HL-60/S4 (cell line): ENCODE results near the gene EGLN3.
"Not testable (repeated sequence)": the region's sequence is repeated elsewhere in the genome, so short reads cannot be mapped to it uniquely, and the experiment has no call there.

Source experiments
- in situ Hi-C: fragments of 300-500 bp; cut with MboI; formaldehyde crosslinking; loops from 2 replicates; pipeline ENCODE4 v1.14.3; 2022; ENCODE audit warnings: low sequenced_read_pairs

EGLN3 gene

DNA sequence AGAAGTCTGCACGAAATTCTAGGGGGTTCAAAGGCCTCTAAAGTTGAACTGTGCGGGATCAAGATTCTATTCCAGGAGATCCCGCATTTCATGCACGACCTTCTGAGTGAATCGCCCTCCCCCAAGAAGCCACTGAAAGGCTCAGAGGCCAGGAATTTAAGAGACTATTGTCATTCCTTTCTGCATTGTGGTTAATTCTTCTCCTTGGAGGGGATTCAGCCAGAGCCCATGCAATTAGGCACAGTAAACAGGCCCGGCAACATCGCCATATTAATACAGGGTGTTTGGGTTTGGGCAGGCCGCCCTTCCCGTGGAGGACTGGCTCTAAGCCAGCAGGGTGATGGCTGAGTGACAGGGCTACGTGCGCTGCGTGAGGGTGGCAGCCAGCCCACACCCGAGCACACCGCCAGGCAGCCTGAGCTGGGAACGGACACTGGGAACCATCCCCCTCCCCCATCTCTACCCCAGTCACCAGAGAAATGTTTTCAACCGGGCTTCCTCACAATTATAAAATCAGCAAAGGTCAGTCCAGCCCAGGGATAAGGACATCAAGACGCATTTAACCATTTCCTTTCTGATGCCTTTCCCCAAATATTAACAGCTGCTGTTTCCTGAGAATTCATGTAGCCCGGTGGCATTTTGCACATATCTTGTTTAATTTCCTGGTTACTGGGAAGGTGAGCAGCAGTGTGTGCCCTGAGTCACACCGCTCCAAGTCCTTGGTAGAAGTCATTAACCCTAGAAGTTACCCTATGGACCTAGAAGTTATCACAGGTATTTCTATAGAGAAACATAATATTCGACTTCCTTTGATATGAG, 12.5 kb downstream of the EGLN3 start:
- in situ Hi-C loops, result no loop called here

DNA sequence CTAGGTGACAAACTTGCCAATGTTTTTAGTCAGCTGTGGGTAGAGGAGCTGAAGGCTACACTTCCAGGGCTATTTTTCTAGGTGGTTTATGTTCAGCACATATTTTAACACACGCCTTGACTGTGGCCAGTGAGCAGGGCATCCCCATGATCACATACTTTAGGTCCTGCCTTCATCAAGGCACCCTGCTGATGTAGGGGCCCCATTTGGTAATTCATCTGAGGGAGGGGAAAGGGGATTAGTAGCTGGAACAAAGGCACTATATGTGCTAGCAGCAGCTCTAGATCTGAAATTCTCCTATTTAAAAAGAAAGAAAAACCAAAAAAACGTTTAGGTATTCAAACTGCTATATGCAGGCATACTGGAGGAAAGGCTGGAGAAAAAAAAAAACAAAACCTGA, 14.5 kb downstream of the EGLN3 start:
- in situ Hi-C loops, result no loop called here

DNA sequence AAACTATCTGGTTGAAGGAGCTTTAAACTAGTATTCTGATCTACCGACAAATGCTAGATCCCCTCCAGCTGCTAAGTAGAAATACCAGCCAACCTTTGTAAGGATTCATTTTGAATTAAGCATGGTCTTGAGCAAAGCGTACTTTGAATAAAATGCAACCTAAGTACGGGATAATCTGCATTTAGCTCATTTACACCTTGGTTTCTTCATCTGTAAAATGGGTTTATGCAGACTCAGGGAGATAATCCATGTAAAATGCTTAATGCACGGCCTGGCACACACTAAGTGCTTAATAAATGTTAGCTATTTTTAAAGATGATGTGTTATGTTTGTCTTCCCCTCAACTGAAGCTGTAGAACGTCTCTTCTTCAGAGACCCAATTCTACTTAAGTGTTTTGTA, 15.9 kb downstream of the EGLN3 start:
- in situ Hi-C loops, result no loop called here

DNA sequence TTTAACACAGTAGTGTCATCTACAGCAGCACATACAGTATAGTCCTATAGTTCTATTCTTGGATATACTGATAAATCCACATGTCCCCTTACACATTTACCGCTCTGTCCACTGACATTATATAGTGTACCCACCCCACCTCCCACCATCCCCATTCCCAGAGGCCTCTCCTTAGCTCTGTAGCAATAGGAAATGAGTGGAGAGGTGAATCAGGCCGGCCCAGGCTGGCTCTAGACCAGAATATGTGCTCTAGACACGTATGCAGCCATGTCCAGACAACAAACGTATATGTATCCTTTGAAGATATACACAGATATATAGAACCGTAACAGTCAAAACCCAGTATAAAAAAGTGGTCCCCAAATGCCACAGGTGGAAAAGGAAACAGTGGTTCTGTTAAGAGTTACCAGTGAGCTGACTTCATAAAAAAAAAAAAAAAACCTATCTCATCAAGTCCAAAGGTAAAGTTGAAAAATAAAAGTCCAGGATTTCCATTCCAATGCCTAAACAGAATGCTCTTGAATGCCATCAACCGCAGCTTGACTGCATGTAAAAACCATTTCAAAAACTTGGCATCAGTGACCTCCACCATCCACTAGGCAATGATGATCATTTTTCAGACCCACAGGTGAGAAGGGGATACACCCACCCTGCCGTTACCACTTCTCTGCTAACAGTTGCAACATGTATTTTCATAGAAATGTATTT, 16.7 kb downstream of the EGLN3 start:
- in situ Hi-C loops, result no loop called here

DNA sequence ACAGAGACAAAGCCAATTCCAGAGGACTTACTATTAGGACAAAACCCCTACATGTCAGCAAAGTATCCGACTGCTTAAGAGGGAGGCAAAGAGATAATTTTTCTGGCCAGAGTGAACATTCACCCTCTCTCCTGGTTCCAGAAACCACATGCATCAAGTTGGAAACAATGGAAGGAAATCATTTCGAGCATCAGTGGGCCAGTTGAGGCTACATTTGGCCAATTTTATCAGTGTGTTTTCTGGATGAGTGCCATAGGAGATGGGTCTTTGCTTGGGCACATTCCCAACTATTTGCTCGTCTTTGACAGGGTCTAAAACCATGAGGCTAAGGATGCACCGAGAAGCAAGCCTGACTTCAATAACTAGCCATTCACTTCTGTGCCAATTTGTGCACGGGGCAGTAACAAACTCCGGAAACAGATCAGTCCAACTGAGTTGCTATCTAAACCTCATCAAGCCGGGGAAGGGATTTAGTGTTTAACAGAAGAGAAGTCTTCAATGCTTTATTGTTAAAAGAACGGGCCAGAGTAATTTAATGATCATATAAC, 17.4 kb downstream of the EGLN3 start:
- in situ Hi-C loops, result no loop called here

DNA sequence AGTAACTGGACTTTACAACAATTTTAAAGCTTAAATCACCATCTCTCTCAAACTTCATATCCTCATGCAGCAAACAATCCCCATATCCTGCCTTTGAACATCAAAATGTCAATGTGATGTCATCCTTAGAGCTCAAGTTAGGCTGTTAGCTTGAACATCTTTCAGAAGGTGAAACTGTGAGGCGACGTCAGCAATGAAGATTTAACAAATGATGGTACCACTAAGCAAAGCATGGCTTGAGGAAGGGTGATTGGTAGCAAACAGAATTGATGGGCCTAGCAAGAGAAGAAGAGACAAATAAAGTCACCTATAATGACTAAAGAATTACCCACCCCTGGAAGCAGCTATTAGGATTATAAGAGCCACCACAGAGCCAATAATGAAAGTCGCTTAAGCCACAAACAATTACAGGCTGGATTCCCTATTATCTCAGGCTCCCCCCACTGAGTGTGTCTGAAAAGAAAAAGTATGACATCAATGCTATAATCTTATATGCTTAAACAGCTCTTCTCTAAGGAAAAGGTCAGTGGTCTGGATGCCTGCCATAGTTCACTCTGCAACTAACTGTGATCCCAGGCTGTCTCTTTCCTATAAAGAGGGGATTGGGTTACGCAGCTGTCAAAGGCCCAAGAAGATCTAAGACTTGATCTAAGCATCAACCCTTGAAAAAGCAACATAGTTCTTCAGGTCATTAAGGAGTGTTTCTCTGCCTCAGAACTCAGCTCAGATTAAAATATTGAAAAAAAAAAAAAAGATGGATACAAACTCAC, 18.1 kb downstream of the EGLN3 start:
- in situ Hi-C loops, result no loop called here

DNA sequence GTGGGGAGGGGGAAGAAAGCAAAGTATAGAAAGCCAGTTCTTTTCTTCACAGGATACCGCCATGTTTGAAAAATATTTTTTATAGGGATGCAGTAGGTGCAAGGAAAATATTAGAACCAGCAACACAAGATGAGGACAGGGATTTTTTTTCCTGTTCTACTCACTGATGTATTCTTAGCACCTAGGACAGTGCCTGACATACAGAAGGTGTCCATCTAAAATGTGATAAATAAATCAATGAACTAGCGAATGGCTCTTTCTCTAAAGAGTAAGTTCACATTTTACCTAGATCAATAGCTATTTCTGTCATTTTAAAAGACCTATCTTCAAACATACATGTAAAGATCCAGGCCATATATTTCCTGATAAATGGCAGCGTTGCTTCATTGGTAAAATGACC, 18.8 kb downstream of the EGLN3 start:
- in situ Hi-C loops, result no loop called here

DNA sequence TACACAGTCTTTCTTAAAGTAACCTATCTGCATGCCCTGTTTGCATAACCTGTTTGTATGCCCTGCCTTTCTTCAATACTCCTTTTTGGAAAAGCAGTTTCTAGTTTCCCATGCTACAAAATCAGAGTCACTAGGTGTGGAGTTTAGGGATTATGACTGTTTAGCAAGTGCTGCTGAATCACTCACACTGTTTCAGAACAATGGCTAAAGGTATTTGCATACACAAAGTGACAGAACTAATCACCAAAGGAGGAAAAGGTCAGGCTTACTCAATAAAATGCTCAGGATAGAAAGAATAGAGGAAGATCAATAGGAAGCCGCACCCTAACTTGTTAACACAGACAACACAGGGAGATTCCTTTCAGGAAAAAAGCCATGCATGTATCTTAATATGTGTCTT, 19.4 kb downstream of the EGLN3 start:
- in situ Hi-C loops, result no loop called here

DNA sequence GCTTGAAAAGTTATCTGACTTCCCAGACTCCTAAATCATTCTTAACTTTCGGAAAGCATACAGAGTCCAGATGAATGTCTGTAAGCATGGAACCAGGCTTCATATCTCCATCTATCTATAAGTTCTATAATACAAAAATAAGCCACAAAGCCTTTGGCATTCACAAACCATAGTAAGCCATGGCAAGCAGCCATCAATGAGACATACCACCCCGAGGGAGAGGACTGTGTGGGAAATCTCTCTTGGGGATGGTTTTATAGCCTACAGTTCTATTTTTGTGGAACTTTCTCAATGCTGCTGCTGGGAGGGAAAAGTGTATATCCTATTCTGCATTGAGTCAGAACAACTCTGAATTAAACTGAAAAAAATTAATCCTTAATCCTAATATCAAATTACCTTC, 20.4 kb downstream of the EGLN3 start:
- in situ Hi-C loops, result no loop called here

DNA sequence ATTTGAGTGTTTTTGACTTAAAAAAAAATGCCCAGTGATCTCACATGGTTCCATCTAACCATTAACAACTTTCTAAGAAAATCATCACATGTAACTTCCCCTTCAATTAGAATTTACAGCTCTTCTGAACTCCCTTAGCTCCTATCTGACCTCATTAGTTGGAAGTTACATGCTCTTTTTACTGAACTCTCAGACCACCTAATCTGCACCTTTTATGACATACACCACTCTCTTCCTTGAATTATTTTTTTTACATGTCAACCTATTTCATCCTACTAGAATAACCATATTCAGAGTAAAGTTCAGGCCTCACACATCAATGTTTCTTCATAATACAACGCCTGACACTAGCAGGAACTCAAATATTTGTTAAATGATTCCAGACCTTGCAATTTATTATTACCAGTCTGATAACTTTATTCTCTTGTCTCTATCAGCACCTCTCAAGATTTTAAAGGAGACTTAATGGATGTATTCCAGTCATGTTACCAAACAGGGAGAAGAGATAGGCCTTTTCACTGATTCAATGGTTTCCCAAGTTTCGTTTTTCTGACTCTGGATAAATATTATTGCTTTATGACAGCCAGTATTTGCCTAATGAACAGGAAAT, 21.0 kb downstream of the EGLN3 start:
- in situ Hi-C loops, result no loop called here

DNA sequence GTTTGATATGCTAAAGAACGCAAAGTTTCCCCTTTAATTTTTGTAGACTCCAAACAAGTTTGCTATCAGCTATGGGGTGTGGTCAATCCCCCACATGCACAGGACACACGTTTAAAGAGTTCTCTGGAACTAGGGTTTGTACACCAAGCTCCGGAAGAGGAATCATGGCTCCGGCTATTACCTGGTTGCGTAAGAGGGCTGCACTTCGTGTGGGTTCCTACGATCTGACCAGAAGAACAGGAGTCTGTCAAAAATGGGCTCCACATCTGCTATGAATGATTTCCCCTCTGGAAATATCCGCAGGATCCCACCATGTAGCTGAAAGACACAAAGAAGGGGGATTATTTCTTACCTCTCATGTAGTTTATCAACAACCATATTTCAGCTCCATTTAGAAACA, 22.0 kb downstream of the EGLN3 start:
- in situ Hi-C loops, result no loop called here

DNA sequence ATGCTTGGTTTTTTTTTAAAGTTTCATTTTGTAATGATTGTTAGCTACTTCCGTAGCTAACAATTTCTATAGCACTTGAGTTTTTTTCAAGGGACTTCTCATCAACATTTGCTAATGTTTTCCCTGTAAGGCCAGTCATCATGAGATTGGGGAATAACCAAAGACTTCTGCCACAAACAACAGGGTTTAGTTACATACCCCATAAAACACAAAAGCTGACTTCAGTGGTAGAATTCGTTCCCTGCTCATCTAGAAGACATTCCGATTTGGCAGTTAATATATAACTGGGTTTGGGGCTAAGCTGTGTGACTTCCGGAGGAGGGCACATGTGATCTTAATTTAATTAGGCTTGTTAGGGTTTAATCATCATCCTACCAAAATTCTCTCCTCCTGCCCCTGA, 22.9 kb downstream of the EGLN3 start:
- in situ Hi-C loops, result no loop called here

DNA sequence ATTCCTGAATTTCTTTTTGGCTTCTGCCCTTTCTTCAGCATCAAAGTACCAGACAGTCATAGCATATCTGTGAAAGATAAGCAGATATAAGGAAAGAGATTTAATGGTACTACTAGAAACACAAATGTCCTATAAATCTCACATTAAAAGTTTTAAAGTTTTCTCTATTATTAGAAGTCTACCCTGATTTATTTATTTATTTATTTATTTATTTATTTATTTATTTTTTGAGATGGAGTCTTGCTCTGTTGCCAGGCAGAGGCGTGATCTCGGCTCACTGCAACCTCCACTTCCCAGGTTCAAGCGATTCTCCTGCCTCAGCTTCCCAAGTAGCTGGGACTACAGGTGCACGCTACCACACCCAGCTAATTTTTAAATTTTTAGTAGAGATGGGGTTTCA, 23.9 kb downstream of the EGLN3 start:
- in situ Hi-C loops, result not testable (repeated sequence)

DNA sequence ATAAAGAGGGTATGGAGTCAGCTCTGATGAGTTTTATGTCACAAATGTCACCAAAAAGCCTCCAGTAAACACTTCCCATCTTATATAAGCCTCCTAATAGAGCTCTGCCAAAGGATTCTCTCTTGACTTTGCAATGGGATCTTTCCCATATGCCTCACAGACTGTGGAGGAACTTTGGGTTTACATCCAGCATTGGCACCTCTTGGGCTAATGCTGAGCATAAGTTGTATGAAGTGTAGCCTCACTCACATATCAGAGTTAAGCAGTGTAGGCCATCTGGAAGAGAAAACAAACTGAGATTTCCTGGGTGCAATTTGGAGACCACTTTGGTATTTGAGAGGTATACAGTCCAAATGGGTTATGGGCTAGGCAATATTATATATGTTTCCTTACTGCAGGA, 24.9 kb downstream of the EGLN3 start:
- in situ Hi-C loops, result no loop called here

DNA sequence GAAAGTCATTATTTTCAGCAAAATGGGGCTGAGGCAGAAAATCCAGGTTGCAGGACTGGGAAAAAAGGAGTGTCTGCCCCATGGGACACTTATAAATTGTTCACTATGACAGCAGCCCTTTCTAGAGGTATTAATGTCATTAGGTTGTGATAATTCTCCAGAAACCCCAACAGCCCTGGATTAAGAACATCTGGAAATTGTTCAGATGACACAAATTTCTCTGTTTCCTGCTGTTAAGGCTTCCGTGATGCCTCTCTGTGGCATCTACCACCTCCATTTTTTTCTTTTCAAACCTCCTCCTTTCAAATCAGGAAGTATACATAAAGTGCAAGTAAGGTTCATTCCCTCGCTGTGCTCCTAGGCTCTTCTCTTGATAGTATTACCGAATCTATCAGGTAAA, 25.6 kb downstream of the EGLN3 start:
- in situ Hi-C loops, result no loop called here

DNA sequence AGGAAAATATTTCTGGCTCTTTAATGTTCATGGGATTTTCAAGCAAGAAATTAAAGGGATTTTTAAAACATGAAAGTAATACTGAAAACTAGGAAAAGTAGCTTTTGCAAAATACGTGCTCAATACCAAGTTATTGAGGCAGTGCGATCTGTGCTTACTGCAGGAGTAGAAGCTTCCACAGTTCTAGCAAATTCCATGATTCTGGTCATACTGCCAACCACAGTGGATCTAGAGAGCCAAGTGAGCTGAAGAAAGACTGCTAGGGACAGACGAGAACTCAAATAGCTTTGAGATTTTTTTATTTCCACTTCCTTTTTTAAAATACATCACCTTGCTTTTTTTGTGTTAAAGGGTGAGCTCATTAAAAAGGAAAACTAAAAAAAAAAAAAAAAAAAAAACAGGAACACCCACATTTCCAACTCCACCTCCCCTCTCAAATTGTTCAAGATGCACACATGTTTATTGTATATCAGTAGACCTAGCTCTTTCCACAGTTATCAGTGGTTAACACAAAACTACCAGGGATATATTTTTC, 26.2 kb downstream of the EGLN3 start:
- in situ Hi-C loops, result no loop called here

DNA sequence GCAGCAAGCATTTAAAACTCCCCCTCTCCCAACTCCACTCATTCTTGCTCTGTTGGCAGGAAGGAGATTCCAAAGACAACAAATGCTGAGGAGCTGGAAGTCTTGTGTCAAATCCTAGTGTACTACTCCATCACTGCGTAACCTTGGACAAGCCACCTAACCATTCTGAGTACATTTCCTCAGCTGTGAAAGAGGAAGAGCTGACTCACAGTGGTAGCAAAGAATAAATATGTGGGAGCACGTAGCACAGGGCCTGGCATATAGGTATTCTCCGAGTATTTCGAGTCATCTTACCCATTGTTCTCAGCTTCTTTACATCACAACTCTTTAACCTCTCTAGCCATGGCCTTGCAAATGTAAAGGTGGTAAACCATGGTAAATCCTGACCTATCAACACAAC, 28.7 kb downstream of the EGLN3 start:
- in situ Hi-C loops, result no loop called here

DNA sequence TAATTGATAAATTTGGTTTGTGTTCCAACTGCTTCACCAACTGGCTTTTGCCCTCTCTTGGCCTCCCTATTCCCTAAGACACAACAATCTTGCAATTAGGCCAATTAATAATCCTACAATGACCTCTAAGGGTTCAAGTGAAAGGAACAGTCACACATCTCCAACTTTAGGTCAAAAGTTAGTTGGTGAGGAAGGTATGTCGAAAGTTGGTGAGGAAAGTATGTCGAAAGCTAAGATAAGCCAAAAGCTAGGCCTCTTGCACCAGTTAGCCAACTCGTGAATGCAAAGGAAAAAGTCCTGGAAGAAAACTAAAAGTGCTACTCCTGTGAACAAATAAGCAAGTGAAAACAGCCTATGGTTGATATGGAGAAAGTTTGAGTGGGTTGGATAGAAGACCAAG, 32.6 kb downstream of the EGLN3 start:
- in situ Hi-C loops, result no loop called here

DNA sequence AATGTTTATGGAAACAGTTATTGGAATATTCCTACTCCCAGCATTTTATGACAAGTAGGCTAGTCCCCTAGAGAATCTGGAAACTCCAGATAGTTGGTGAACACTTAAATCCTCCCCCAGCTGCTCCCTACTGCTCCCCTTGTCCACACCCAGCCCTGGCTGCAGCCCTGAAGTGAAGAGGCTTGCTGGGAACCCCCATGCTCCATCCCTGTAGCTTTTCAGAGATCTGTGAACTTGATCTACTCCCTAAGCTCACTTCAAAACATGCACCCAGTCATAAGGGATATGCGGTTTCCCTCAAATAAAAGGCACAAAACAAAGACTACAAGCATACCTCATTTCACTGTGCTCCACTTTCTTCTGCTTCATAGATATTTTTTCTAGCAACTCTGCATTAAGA, 33.2 kb downstream of the EGLN3 start:
- in situ Hi-C loops, result no loop called here

DNA sequence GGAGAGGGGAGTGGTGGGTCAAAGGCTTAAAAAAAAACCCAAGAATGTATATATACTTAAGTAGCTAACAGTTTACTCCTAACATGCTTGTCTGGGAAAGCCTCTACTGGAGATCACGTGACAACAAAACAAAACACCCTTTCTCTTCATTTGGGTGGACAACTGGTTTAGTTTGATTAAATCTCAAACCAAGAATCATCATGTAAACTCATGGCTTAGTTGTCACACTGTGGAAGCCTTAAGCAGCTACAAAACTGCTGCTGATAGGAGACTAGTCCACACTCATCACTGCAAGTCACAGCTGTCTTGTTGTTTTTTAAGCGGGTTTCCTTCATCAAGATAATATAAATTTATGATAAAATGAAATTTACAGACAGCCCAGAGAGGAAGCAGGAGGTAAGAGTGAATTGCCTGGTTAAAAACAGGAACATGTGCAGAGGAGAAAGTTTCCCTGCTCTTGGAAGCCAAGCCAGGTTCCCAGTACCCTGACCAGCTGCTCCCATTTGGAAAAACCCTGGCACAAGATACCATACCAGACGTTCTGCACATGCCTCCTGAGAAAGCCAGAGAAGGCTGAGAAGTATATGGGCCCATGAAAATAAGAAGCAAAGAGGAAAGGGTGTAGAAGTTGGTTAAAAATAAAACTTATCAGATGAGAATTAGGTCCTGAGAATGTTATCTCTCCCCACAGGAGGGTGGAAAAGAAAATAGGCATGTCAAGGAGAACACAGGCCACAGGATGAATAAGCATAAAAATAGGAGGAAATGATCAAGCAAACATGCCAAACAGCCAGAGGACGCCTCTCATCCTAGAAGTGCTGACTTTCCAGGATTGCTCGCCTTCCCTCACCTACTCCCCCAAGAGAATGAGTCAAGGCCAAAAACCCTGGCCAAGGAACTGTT, 34.0 kb downstream of the EGLN3 start:
- in situ Hi-C loops, result no loop called here
